Measurements from ENCODE around the gene UBXN10. TPM values are rescaled to one million over a fixed set of nuclear protein-coding genes. Genes with fewer than 3 reads are reported as not detected.
A peak's percentile ranks its signal among the peaks of the same experiment; 100 is the strongest.
"Not testable (repeated sequence)": the region's sequence is repeated elsewhere in the genome, so short reads cannot be mapped to it uniquely, and the experiment has no call there.

Gene UBXN10
- total and polyA plus RNA-seq, 12 donors: 0.64 to 2.6 (median 1.5) TPM

GRCh38 chr1:20216574-20216973 lies 30.7 kb downstream of the UBXN10 start:
- H3K27ac ChIP-seq: no peak overlapping the region
- H3K27me3 ChIP-seq: no peaks in the 10 kb centered on the region
- H3K4me3 ChIP-seq: no peak overlapping the region
- TF ChIP-seq POLR2A (IDR thresholded peaks at IDR 0.05): no peak
- TF ChIP-seq, protein P1, sequence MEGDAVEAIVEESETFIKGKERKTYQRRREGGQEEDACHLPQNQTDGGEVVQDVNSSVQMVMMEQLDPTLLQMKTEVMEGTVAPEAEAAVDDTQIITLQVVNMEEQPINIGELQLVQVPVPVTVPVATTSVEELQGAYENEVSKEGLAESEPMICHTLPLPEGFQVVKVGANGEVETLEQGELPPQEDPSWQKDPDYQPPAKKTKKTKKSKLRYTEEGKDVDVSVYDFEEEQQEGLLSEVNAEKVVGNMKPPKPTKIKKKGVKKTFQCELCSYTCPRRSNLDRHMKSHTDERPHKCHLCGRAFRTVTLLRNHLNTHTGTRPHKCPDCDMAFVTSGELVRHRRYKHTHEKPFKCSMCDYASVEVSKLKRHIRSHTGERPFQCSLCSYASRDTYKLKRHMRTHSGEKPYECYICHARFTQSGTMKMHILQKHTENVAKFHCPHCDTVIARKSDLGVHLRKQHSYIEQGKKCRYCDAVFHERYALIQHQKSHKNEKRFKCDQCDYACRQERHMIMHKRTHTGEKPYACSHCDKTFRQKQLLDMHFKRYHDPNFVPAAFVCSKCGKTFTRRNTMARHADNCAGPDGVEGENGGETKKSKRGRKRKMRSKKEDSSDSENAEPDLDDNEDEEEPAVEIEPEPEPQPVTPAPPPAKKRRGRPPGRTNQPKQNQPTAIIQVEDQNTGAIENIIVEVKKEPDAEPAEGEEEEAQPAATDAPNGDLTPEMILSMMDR (IDR thresholded peaks at IDR 0.05): peak; percentile 15 to 50 (median 40)
- WGBS, 4 donors: 67 to 100% (median 91%) methylated on average over 1 of the region's 1 CpG
- no peaks in the 10 kb centered on the region for H3K36me3 ChIP-seq (replicated peaks in 1 of 2)
- intact Hi-C loops (cut with DNase I): loop anchor here in 1 of 2 donors (5.0 to 10.0 kb wide), 3 partner anchors 158 to 276 kb away; no protein-coding TSS in a partner anchor
- peak in 1 of 7 donors; percentile 20 for DNase-seq
- peaks cover 13 to 17% of the 10 kb centered on the region in 2 donors for H3K4me1 ChIP-seq (replicated peaks in 1 of 2)
- no peaks in the 10 kb centered on the region for H3K9me3 ChIP-seq (replicated peaks in 1 of 3)

GRCh38 chr1:20219053-20219452 lies 33.2 kb downstream of the UBXN10 start:
- H3K27me3 ChIP-seq; H3K36me3 ChIP-seq (replicated peaks in 1 of 2); H3K4me1 ChIP-seq (replicated peaks in 1 of 2); H3K4me3 ChIP-seq; H3K9me3 ChIP-seq (replicated peaks in 1 of 3); DNase-seq; H3K27ac ChIP-seq: not testable (repeated sequence)
- intact Hi-C loops (cut with DNase I): loop anchor here in 1 of 2 donors (5.0 to 10.0 kb wide), 3 partner anchors 156 to 273 kb away; no protein-coding TSS in a partner anchor
- WGBS, 4 donors: 82 to 89% (median 88%) methylated on average over 5 to 6 of the region's 6 CpGs

- intact Hi-C loops (cut with DNase I): loop anchor here in 1 of 2 donors (10.0 kb wide), 2 partner anchors 135 to 215 kb away; no protein-coding TSS in a partner anchor
- Histone ChIP-seq H3K27me3 (no peaks in the 10 kb centered on the region), H3K4me1 (replicated peaks in 1 of 2) (peaks cover 0 to 7% of the 10 kb centered on the region in 2 donors), H3K4me3 (no peak overlapping the region), H3K36me3 (replicated peaks in 1 of 2) (no peaks in the 10 kb centered on the region), H3K27ac (no peak overlapping the region), H3K9me3 (replicated peaks in 1 of 3) (no peaks in the 10 kb centered on the region)
- TF ChIP-seq, protein P1 (IDR thresholded peaks at IDR 0.05): no peak
- TF ChIP-seq POLR2A (IDR thresholded peaks at IDR 0.05): no peak
- DNase-seq: no peak
- WGBS, 4 donors: 47 to 63% (median 51%) methylated on average over 5 of the region's 5 CpGs
Observed at GRCh38 chr1:20220036-20220435, 34.1 kb downstream of the UBXN10 start.

- intact Hi-C loops (cut with DNase I): loop anchor here in 1 of 2 donors (10.0 kb wide), 2 partner anchors 132 to 212 kb away; no protein-coding TSS in a partner anchor
- H3K27me3 ChIP-seq: no peaks in the 10 kb centered on the region
- whole genome bisulfite sequencing, 4 donors: 74 to 95% (median 77%) methylated on average over 2 of the region's 2 CpGs
Observed at GRCh38 chr1:20223106-20223505, 37.2 kb downstream of the UBXN10 start.

More at GRCh38 chr1:20223106-20223505, 37.2 kb downstream of the UBXN10 start:
- no peak overlapping the region for H3K27ac ChIP-seq
- TF ChIP-seq POLR2A (IDR thresholded peaks at IDR 0.05): no peak
- TF ChIP-seq, protein P1 (IDR thresholded peaks at IDR 0.05): no peak
- no peaks in the 10 kb centered on the region for H3K9me3 ChIP-seq (replicated peaks in 1 of 3)
- no peak for DNase-seq
- no peaks in the 10 kb centered on the region for H3K36me3 ChIP-seq (replicated peaks in 1 of 2)
- H3K4me1 ChIP-seq (replicated peaks in 1 of 2): peaks cover 0 to 7% of the 10 kb centered on the region in 2 donors
- H3K4me3 ChIP-seq: no peak overlapping the region
